GM12878 (cell line): Measurements from ENCODE around the gene SLC24A3. TPM values are rescaled to one million over a fixed set of nuclear protein-coding genes. Genes with fewer than 3 reads are reported as not detected.

ENCODE experiments used
- ATF2 ChIP-seq: IDR thresholded peaks from 2 replicates; pipeline ENCODE4 v1.6.1; 2012; ENCODE audit warnings: low read length, inconsistent platforms
- CEBPZ ChIP-seq: fragments of 150-350 bp; IDR thresholded peaks from 2 replicates; pipeline ENCODE4 v1.6.1; 2016; ENCODE audit warnings: low read depth, low read length
- CHD2 ChIP-seq: IDR thresholded peaks from 2 replicates; pipeline ENCODE4 v1.6.1; 2011; ENCODE audit warnings: low read depth, low read length, improper control_type of control experiment, borderline replicate concordance
- RCOR1 ChIP-seq: conservative IDR thresholded peaks from 2 replicates; pipeline ENCODE4 v1.6.1; 2012; ENCODE audit warnings: low read depth, low read length, improper control_type of control experiment
- SIN3A ChIP-seq: IDR thresholded peaks from 2 replicates; pipeline ENCODE4 v1.6.1; 2012; ENCODE audit warnings: low read depth, low read length, improper control_type of control experiment
- STAT3 ChIP-seq: IDR thresholded peaks from 2 replicates; pipeline ENCODE4 v1.6.1; 2011; ENCODE audit warnings: low read depth, low read length, improper control_type of control experiment
- SUZ12 ChIP-seq: fragments of 200-600 bp; sonication (generic); IDR thresholded peaks from one replicate; pipeline ENCODE4 v1.6.1; 2018; ENCODE audit warnings: antibody characterized with exemption, mild to moderate bottlenecking; ENCODE audit not compliant: unreplicated experiment
- polyA plus RNA-seq, 11 experiments: library from polyadenylated mRNA; depleted of rRNA in 4 of 11; unstranded in 6 of 11; stranded (reverse) in 5 of 11; fragments of >200 nt; fragmentation: Nextera tagmentation in 4 of 11; fragmentation: Illumina TruSeq in 1 of 11; extraction: Ambion mirVana in 4 of 11; extraction: Trizol in 1 of 11; gene quantifications; 1 replicate in 1 of 11; 2 replicates in 10 of 11; pipeline versions ENCODE4 v1.2.1 to v1.2.3, GENCODE V29; 2011 to 2016; ENCODE audit warnings: inconsistent platforms in 2 of 11, missing spikeins in 2 of 11, low read depth in 1 of 11
- total RNA-seq, 4 experiments: library from RNA; depleted of rRNA in 3 of 4; stranded (reverse); fragments of >200 nt in 3 of 4; fragmentation: Illumina TruSeq in 1 of 4; extraction: Trizol in 1 of 4; gene quantifications; 2 replicates each; pipeline versions ENCODE4 v1.2.1 to v1.2.3, GENCODE V29; 2013 to 2021
- TF ChIP-seq, protein P1 (sequence below): fragments of 450-650 bp; IDR thresholded peaks from 2 replicates; pipeline ENCODE4 v1.6.1; 2017; ENCODE audit warnings: low read depth, mild to moderate bottlenecking, moderate library complexity

SLC24A3 gene
- total and polyA plus RNA-seq, 10 of the 15 experiments (the other 5 are each of a cell fraction or from before 2014, with no cell fraction given): 0.04 TPM; not detected in 9

DNA sequence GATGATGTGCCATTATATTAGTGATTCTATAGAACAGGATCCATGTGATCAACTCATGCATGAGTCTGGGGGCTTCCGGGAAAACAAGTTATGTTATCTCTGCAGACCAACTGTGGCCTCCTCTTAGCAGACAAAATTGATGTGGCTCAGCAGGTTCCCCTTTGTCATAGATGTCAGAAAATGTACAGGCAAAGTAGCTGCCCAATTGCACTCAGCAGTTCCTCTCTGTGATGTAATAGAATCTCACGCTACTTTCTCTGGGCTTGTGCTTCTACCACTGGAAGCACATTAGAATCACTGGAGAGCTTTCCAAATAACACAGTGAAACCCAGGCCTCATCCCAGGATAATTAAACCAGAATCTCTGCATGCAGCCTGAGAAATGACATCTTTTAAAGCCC lies 253.1 kb downstream of the SLC24A3 start (continued):
- TF ChIP-seq CEBPZ (no peak), SIN3A (no peak), SUZ12 (no peak), CHD2 (no peak), STAT3 (no peak), RCOR1 (no peak), ATF2 (no peak)
- TF ChIP-seq, protein P1, sequence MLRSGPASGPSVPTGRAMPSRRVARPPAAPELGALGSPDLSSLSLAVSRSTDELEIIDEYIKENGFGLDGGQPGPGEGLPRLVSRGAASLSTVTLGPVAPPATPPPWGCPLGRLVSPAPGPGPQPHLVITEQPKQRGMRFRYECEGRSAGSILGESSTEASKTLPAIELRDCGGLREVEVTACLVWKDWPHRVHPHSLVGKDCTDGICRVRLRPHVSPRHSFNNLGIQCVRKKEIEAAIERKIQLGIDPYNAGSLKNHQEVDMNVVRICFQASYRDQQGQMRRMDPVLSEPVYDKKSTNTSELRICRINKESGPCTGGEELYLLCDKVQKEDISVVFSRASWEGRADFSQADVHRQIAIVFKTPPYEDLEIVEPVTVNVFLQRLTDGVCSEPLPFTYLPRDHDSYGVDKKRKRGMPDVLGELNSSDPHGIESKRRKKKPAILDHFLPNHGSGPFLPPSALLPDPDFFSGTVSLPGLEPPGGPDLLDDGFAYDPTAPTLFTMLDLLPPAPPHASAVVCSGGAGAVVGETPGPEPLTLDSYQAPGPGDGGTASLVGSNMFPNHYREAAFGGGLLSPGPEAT: no peak
